GM21723 (cell line): ENCODE results near the gene PCDH9.
A peak's percentile ranks its signal among the peaks of the same experiment; 100 is the strongest.

ENCODE experiments used
- ATAC-seq: cut with Tn5 transposase; IDR thresholded peaks from one replicate; pipeline ENCODE4 v1.9.1; 2021; ENCODE audit warnings: mild to moderate bottlenecking, moderate library complexity; ENCODE audit not compliant: unreplicated experiment

Gene PCDH9

GRCh38 chr13:67045357-67045756 is 184.8 kb downstream of the PCDH9 start:
- ATAC-seq: no peak

- no peak for ATAC-seq
These were observed 186.2 kb downstream of the PCDH9 start for GRCh38 chr13:67043901-67044300.

GRCh38 chr13:67042556-67042955 is 187.6 kb downstream of the PCDH9 start:
- no peak for ATAC-seq

- ATAC-seq: no peak
These were observed 193.3 kb downstream of the PCDH9 start for GRCh38 chr13:67036699-67037457.

- ATAC-seq: no peak
These were observed 197.0 kb downstream of the PCDH9 start for GRCh38 chr13:67033170-67033569.

- ATAC-seq: no peak
These were observed 206.8 kb downstream of the PCDH9 start for GRCh38 chr13:67023130-67023876.

GRCh38 chr13:67018775-67019174 is 211.4 kb downstream of the PCDH9 start:
- ATAC-seq: no peak

- no peak for ATAC-seq
These were observed 212.9 kb downstream of the PCDH9 start for GRCh38 chr13:67017276-67017675.

GRCh38 chr13:67015976-67016600 is 214.0 kb downstream of the PCDH9 start:
- no peak for ATAC-seq

GRCh38 chr13:67014399-67014798 is 215.7 kb downstream of the PCDH9 start:
- no peak for ATAC-seq

GRCh38 chr13:67013709-67014108 is 216.4 kb downstream of the PCDH9 start:
- ATAC-seq: no peak

- no peak for ATAC-seq
These were observed 222.0 kb downstream of the PCDH9 start for GRCh38 chr13:67008075-67008668.

GRCh38 chr13:67004511-67004910 is 225.6 kb downstream of the PCDH9 start:
- no peak for ATAC-seq

- ATAC-seq: no peak
These were observed 226.4 kb downstream of the PCDH9 start for GRCh38 chr13:67003743-67004142.

- ATAC-seq: no peak
These were observed 228.8 kb downstream of the PCDH9 start for GRCh38 chr13:67001363-67001762.

- no peak for ATAC-seq
These were observed 233.6 kb downstream of the PCDH9 start for GRCh38 chr13:66996503-66996902.

- peak; percentile 84 for ATAC-seq
These were observed 234.9 kb downstream of the PCDH9 start for GRCh38 chr13:66995203-66995611.

GRCh38 chr13:66994517-66995202 is 235.5 kb downstream of the PCDH9 start:
- peak; percentile 40 for ATAC-seq

GRCh38 chr13:66994097-66994496 is 236.0 kb downstream of the PCDH9 start:
- peak; percentile 45 for ATAC-seq

GRCh38 chr13:66992719-66993118 is 237.4 kb downstream of the PCDH9 start:
- no peak for ATAC-seq

GRCh38 chr13:66992183-66992582 is 238.0 kb downstream of the PCDH9 start:
- ATAC-seq: no peak
